ENCODE results near the gene PSORS1C2. TPM values are rescaled to one million over a fixed set of nuclear protein-coding genes. Genes with fewer than 3 reads are reported as not detected.

The PSORS1C2 gene
- total RNA-seq, 1 donor from 2014 or later = not detected

DNA sequence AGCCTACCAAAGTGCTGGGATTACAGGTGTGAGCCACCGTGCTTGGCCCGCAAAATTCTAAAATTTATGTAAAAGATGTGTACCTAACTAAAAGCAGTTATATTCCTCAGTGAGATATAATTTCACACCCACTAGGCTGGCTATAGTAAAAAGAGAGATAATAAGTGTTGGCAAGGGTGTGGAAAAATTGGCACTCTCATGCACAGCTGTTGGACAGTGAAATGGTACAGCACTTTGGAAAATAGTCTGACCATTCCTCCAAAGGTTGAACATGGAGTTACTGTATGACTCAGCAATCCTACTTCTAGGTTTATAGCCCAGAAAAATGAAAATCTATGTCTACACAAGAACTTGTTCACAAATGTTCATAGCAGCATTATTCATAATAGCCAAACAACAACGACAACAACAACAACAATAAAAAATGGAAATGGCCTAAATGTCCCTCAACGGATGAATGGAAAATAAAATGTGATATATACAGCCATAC, 40.4 kb downstream of the PSORS1C2 start:
- Mint-ChIP-seq H3K27me3 (ENCODE audit: low read depth, unreplicated experiment) (peaks cover 4% of the 10 kb centered on the region), H3K4me1 (ENCODE audit: low read depth, unreplicated experiment) (peaks cover 6% of the 10 kb centered on the region), H3K27ac (ENCODE audit: unreplicated experiment) (no peak overlapping the region), H3K4me3 (ENCODE audit: unreplicated experiment) (no peak overlapping the region), H3K36me3 (ENCODE audit: low read depth, unreplicated experiment) (no peaks in the 10 kb centered on the region), H3K9me3 (ENCODE audit: unreplicated experiment) (peaks cover 4% of the 10 kb centered on the region)
- Histone ChIP-seq H3K36me3 (ENCODE audit: insufficient read depth, low read length) (no peaks in the 10 kb centered on the region), H3K27ac (ENCODE audit: low read depth, low read length) (no peak overlapping the region), H3K27me3 (ENCODE audit: insufficient read depth, low read length) (no peaks in the 10 kb centered on the region), H3K4me1 (ENCODE audit: insufficient read depth, low read length) (no peaks in the 10 kb centered on the region), H3K4me3 (ENCODE audit: insufficient read depth, low read depth, low read length) (no peak overlapping the region), H3K9ac (ENCODE audit: low read length) (no peak overlapping the region), H3K9me3 (ENCODE audit: insufficient read depth, low read depth, low read length) (no peaks in the 10 kb centered on the region), H4K20me1 (ENCODE audit: insufficient read depth, low read length) (no peaks in the 10 kb centered on the region), H3K79me2 (ENCODE audit: insufficient read depth, low read length) (no peaks in the 10 kb centered on the region), H3K4me2 (ENCODE audit: low read length) (no peak overlapping the region), H2AFZ (ENCODE audit: low read depth, low read length) (no peak overlapping the region)
- TF ChIP-seq CTCF (IDR thresholded peaks at IDR 0.05; ENCODE audit: insufficient read depth, low read depth, low read length) (no peak), EZH2 (IDR thresholded peaks at IDR 0.05; ENCODE audit: insufficient read depth, low read length) (no peak)
- no peak for DNase-seq (ENCODE audit: low read depth)
- no peak for FAIRE-seq

DNA sequence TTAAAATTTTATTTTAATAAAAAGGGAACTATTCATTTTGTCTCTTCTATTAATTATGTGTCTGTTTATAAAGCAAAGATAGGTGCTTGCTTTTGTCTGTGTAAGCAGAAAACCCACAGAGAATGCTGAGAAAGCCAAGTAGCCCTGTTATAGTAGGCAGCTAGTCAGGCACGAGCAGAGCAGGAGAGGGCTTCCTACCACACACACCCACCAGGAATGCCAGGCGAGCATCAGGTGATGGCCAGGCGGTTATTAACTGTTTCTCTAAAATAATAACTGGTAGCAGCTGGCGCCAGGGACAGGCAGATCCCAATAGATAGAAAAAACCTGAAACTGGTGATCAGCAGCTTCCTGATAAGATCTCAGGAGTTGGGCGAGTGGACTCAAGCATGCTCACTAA, 42.2 kb downstream of the PSORS1C2 start:
- H3K27ac ChIP-seq (ENCODE audit: low read depth, low read length) = no peak overlapping the region
- Mint-ChIP-seq H3K9me3 (ENCODE audit: unreplicated experiment) (peaks cover 4% of the 10 kb centered on the region), H3K27ac (ENCODE audit: unreplicated experiment) (no peak overlapping the region), H3K36me3 (ENCODE audit: low read depth, unreplicated experiment) (no peaks in the 10 kb centered on the region), H3K27me3 (ENCODE audit: low read depth, unreplicated experiment) (peaks cover 4% of the 10 kb centered on the region), H3K4me3 (ENCODE audit: unreplicated experiment) (no peak overlapping the region), H3K4me1 (ENCODE audit: low read depth, unreplicated experiment) (peaks cover 3% of the 10 kb centered on the region)
- no peaks in the 10 kb centered on the region for H3K79me2 ChIP-seq (ENCODE audit: insufficient read depth, low read length)
- H3K4me1 ChIP-seq (ENCODE audit: insufficient read depth, low read length) = no peaks in the 10 kb centered on the region
- FAIRE-seq (no peak), DNase-seq (ENCODE audit: low read depth) (no peak)
- no peak overlapping the region for H3K4me3 ChIP-seq (ENCODE audit: insufficient read depth, low read depth, low read length)
- H3K4me2 ChIP-seq (ENCODE audit: low read length) = no peak overlapping the region
- H2AFZ ChIP-seq (ENCODE audit: low read depth, low read length) = no peak overlapping the region
- H3K27me3 ChIP-seq (ENCODE audit: insufficient read depth, low read length) = no peaks in the 10 kb centered on the region
- TF ChIP-seq CTCF (IDR thresholded peaks at IDR 0.05; ENCODE audit: insufficient read depth, low read depth, low read length) = no peak
- no peak for TF ChIP-seq EZH2 (IDR thresholded peaks at IDR 0.05; ENCODE audit: insufficient read depth, low read length)
- H4K20me1 ChIP-seq (ENCODE audit: insufficient read depth, low read length) = no peaks in the 10 kb centered on the region
- H3K9me3 ChIP-seq (ENCODE audit: insufficient read depth, low read depth, low read length) = no peaks in the 10 kb centered on the region
- H3K36me3 ChIP-seq (ENCODE audit: insufficient read depth, low read length) = no peaks in the 10 kb centered on the region
- H3K9ac ChIP-seq (ENCODE audit: low read length) = no peak overlapping the region

- H3K27ac ChIP-seq (ENCODE audit: low read depth, low read length) = no peak overlapping the region
- H3K9me3 ChIP-seq (ENCODE audit: insufficient read depth, low read depth, low read length) = no peaks in the 10 kb centered on the region
- H3K9me3 Mint-ChIP-seq (ENCODE audit: unreplicated experiment) = peaks cover 4% of the 10 kb centered on the region
- H3K36me3 ChIP-seq (ENCODE audit: insufficient read depth, low read length) = no peaks in the 10 kb centered on the region
- H3K4me3 ChIP-seq (ENCODE audit: insufficient read depth, low read depth, low read length) = no peak overlapping the region
- H3K4me3 Mint-ChIP-seq (ENCODE audit: unreplicated experiment) = no peak overlapping the region
- H3K27me3 Mint-ChIP-seq (ENCODE audit: low read depth, unreplicated experiment) = peaks cover 4% of the 10 kb centered on the region
- H4K20me1 ChIP-seq (ENCODE audit: insufficient read depth, low read length) = no peaks in the 10 kb centered on the region
- H3K27ac Mint-ChIP-seq (ENCODE audit: unreplicated experiment) = no peak overlapping the region
- peaks cover 3% of the 10 kb centered on the region for H3K4me1 Mint-ChIP-seq (ENCODE audit: low read depth, unreplicated experiment)
- H3K36me3 Mint-ChIP-seq (ENCODE audit: low read depth, unreplicated experiment) = no peaks in the 10 kb centered on the region
- no peak for DNase-seq (ENCODE audit: low read depth)
- H2AFZ ChIP-seq (ENCODE audit: low read depth, low read length) = no peak overlapping the region
- H3K79me2 ChIP-seq (ENCODE audit: insufficient read depth, low read length) = no peaks in the 10 kb centered on the region
- H3K4me2 ChIP-seq (ENCODE audit: low read length) = no peak overlapping the region
- FAIRE-seq = no peak
- no peak overlapping the region for H3K9ac ChIP-seq (ENCODE audit: low read length)
- H3K4me1 ChIP-seq (ENCODE audit: insufficient read depth, low read length) = no peaks in the 10 kb centered on the region
- no peaks in the 10 kb centered on the region for H3K27me3 ChIP-seq (ENCODE audit: insufficient read depth, low read length)
- no peak for TF ChIP-seq EZH2 (IDR thresholded peaks at IDR 0.05; ENCODE audit: insufficient read depth, low read length)
- no peak for TF ChIP-seq CTCF (IDR thresholded peaks at IDR 0.05; ENCODE audit: insufficient read depth, low read depth, low read length)
These were observed 42.7 kb downstream of the PSORS1C2 start for GRCh38 chr6:31096215-31096614.

Measured in astrocyte (in vitro differentiated cells and primary cell).